Kidney (tissue), 14 donors: ENCODE results near the gene FAM131B. TPM values are rescaled to one million over a fixed set of nuclear protein-coding genes. Genes with fewer than 3 reads are reported as not detected.
A peak's percentile ranks its signal among the peaks of the same experiment; 100 is the strongest.
"Not testable (repeated sequence)": the region's sequence is repeated elsewhere in the genome, so short reads cannot be mapped to it uniquely, and the experiment has no call there.

Experiments
- DNase-seq, 5 donors: peaks; one replicate each; pipeline ENCODE4 v3.0.0-alpha.2; 2013 to 2020
- FAIRE-seq: peaks from 2 replicates; lab custom pipeline; 2012; peaks lifted over from hg19 to GRCh38; lab: Jason Lieb, UNC
- H3K27ac ChIP-seq, 2 donors: one replicate each; pipeline ENCODE4 v1.7.0; 2013; ENCODE audit warnings: low read depth in 2 of 2, low read length in 2 of 2, inconsistent platforms in 1 of 2
- H3K27me3 ChIP-seq: one replicate; pipeline ENCODE4 v1.7.1; 2013; ENCODE audit warnings: low read length, inconsistent platforms; ENCODE audit not compliant: control insufficient read depth, insufficient read depth
- H3K36me3 ChIP-seq, 3 donors: one replicate each; pipeline versions ENCODE4 v1.7.0 to v1.7.1; 2013; ENCODE audit warnings: low read length in 3 of 3, control low read depth in 1 of 3, inconsistent platforms in 1 of 3; ENCODE audit not compliant: insufficient read depth in 3 of 3, control insufficient read depth in 2 of 3
- H3K4me1 ChIP-seq, 3 donors: one replicate each; pipeline versions ENCODE4 v1.7.0 to v1.7.1; 2013; ENCODE audit warnings: low read length in 3 of 3, inconsistent platforms in 1 of 3, low read depth in 1 of 3; ENCODE audit not compliant: control insufficient read depth in 2 of 3, insufficient read depth in 2 of 3
- H3K4me3 ChIP-seq, 3 donors: one replicate each; pipeline versions ENCODE4 v1.7.0 to v1.8.1; 2013; ENCODE audit warnings: low read length in 3 of 3, control low read depth in 1 of 3, inconsistent platforms in 1 of 3
- H3K9ac ChIP-seq, 3 donors: one replicate each; pipeline versions ENCODE4 v1.7.0 to v1.7.1; 2013; ENCODE audit warnings: low read length in 3 of 3, control low read depth in 1 of 3, inconsistent platforms in 1 of 3
- H3K9me3 ChIP-seq, 3 donors: one replicate each; pipeline versions ENCODE4 v1.7.0 to v1.7.1; 2013; ENCODE audit warnings: low read length in 3 of 3, control low read depth in 1 of 3, inconsistent platforms in 1 of 3; ENCODE audit not compliant: control insufficient read depth in 2 of 3, insufficient read depth in 1 of 3
- CTCF ChIP-seq: IDR thresholded peaks from 3 replicates; pipeline ENCODE4 v1.5.1; 2012; ENCODE audit warnings: mild to moderate bottlenecking, moderate library complexity, borderline replicate concordance; ENCODE audit not compliant: insufficient read depth; ENCODE audit errors: extremely low read depth
- intact Hi-C: fragments of 100-400 bp; cut with DNase I; formaldehyde crosslinking; loops from one replicate; pipeline ENCODE4 v1.11.1; 2022
- polyA plus RNA-seq: library from polyadenylated mRNA; stranded (reverse); fragments of 350-450 nt; fragmentation: Illumina TruSeq; extraction: RNeasy Lipid Tissue Mini Kit (QIAGEN cat#74804); gene quantifications from one replicate; pipeline ENCODE4 v1.2.3, GENCODE V29; 2014; ENCODE audit warnings: low read depth, low replicate concordance; ENCODE audit not compliant: insufficient read depth
- total RNA-seq: library from RNA; stranded (reverse); fragmentation: NEBNext Ultra II Directional; extraction: Animal tissue kit (Norgen Biotek cat#: 25700); gene quantifications from one replicate; pipeline ENCODE4 v1.2.1, GENCODE V29; 2021
- donor health status: control.
- donor health status: control.
- donor health status: control.
- donor health status: control.
- donor health status: control.
- donor health status: DM: yes; HTN: yes; CAD: no.
- donor health status: Normal renal cell carcinoma (clear cell type).

The FAM131B gene
- total and polyA plus RNA-seq, 2 donors from 2014 or later, result 0.19 to 0.82 TPM

DNA sequence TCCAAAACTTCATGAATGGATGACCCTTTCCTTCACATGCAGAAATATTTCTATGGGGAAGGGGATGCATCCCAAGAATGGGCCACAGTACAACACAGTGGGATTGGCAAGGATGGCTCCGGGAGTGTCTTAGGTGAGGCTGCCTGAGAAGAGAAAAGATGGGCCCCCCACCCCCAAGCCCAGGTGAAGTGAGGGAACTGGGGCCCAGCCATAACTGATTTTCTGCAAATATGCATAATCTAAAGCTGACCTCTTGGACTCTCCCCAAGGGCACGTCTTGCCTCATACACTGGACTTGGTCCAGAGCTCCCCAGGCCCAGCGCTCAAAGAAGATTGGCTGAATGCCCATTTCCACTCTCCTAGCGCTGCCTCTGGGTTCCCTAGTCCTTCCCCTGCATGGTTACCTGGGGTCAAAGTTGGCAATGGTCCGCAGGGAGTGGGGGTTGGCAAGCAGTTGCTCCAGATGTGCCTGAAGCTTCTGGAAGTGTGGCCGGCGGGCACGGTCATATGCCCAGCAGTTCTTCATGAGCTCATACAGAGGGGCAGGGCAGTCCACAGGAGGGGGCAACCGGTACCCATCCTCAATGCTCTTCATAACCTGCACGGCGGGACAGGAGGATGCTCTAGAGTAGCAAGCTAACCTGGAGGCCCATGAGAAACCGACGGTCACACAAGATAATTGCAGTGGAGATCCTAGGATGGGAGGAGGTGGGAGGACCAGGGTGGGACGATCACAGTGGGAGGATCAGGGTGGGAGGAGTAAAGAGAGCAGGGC lies 30.9 kb upstream of the FAM131B start:
- TF ChIP-seq CTCF, result no peak

DNA sequence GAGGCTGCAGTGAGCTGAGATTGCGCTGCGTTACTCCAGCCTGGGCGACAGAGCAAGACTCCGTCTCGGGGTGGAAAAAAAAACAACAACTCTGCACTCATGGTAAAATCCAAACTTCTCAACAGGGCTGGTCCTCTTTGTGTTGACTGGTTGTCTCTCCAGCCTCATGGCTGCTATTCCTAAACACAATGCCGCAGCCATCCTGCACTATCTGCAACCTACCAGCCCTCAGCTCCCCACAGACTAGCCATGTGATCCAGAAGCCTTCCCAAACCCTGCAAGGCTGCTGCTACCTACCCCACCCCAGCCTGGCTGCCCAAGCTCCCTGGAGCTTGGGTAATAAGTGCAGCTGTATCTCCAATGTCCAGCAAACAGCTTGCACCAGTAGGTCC lies 30.4 kb upstream of the FAM131B start:
- DNase-seq (no peak), FAIRE-seq (no peak)
- no peak overlapping the region for H3K9ac ChIP-seq
- intact Hi-C loops, result no loop called here
- no peak overlapping the region for H3K4me3 ChIP-seq
- no peak for TF ChIP-seq CTCF
- no peak overlapping the region for H3K27ac ChIP-seq
- peaks cover 0 to 24% (median 0%) of the 10 kb centered on the region in 3 donors for H3K4me1 ChIP-seq
- H3K9me3 ChIP-seq, result no peaks in the 10 kb centered on the region
- H3K36me3 ChIP-seq, result peaks cover 3 to 16% (median 8%) of the 10 kb centered on the region in 3 donors
- no peaks in the 10 kb centered on the region for H3K27me3 ChIP-seq

More for the DNA sequence above, 30.9 kb upstream of the FAM131B start:
- intact Hi-C loops, result no loop called here
- H3K4me1 ChIP-seq, result peaks cover 0 to 24% (median 0%) of the 10 kb centered on the region in 3 donors
- no peak overlapping the region for H3K27ac ChIP-seq
- peaks cover 3 to 16% (median 8%) of the 10 kb centered on the region in 3 donors for H3K36me3 ChIP-seq
- no peak overlapping the region for H3K4me3 ChIP-seq
- FAIRE-seq (no peak), DNase-seq (no peak)
- no peaks in the 10 kb centered on the region for H3K27me3 ChIP-seq
- no peak overlapping the region for H3K9ac ChIP-seq
- no peaks in the 10 kb centered on the region for H3K9me3 ChIP-seq

GRCh38 chr7:143392427-143392826 lies 29.9 kb upstream of the FAM131B start:
- intact Hi-C loops, FAIRE-seq, H3K4me3 ChIP-seq, H3K27me3 ChIP-seq, H3K9me3 ChIP-seq: not testable (repeated sequence)
- peak in 1 of 5 donors; percentile 43 for DNase-seq
- Histone ChIP-seq H3K9ac (peak overlapping the region in 1 of 3 donors; percentile 27), H3K4me1 (peaks cover 0 to 24% (median 0%) of the 10 kb centered on the region in 3 donors), H3K36me3 (peaks cover 3 to 16% (median 8%) of the 10 kb centered on the region in 3 donors), H3K27ac (peak overlapping the region in 1 of 2 donors; percentile 79)
